ENCODE measurements around the gene EIPR1.
"Not testable (repeated sequence)": the region's sequence is repeated elsewhere in the genome, so short reads cannot be mapped to it uniquely, and the experiment has no call there.

EIPR1 gene

DNA sequence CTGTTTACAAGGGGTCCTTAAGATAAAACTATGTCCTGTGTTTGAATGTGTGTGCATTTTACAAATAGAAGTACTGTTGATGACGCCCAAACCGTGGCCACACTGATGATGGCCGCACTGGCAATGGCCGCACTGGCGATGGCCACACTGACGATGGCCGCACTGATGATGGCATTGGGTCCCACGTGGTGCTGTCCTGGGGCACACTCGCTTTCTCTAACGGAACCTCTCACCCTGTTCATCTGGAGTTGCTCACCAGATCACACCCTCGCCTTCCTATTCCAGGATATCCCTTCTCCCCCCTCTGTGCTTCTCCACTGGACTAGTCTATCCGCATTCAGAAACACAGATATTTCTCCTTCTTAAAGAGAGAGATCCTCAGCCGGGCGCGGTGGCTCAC lies 192.4 kb downstream of the EIPR1 start:
- no peak for DNase-seq

DNA sequence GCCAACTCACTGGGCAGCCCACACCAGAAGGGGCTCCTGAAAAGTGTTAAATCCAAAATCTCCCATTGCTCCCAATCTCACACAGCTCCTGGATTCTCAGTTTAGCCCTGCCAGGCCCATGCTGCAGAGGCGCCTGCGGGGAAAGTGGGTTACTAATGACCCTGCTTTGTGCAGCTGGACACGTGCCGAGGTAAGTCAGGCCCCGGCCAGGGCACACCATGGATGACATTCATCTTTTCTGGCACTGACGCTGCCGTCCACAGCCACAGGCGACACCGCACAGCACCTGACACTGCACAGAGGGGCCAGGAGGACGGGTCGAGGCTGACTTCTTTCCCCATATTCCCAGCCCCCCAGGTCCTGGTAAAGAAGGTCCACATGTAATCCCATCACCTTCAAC lies 193.5 kb downstream of the EIPR1 start:
- DNase-seq: no peak

DNA sequence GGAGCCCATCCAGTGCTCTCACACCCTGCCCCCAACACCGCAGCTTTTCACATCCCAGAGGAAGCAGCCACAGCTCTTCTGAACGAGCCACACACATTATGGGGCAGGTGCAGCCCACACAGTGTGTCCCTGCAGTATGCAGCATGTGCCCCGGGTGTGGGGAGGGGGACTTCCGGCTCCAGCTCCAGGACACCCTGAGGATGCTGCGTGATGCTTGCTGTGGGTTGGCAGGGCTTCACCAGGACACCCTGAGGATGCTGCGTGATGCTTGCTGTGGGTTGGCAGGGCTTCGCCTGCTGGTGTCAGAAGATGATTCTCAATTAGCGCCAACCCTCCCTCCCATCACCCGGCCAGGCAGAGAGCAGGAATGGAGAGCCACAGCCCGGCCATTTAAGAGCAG lies 193.9 kb downstream of the EIPR1 start:
- DNase-seq: no peak

DNA sequence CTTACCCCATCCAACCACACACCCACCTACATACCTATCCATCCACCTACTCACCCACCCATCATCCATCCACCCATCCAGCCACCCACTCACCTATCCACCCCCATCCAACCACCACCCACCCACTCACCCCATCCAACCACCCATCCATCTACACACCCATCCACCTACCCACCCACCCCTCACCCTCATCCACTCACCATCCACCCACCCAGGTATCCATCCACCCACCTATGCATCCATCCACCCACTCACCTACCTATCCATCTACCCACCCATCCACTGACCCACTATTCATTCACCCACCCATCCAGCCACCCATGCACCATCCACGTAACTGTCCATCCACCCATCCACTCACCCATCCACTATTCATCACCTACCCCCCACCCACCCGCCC lies 194.8 kb downstream of the EIPR1 start:
- no peak for DNase-seq

DNA sequence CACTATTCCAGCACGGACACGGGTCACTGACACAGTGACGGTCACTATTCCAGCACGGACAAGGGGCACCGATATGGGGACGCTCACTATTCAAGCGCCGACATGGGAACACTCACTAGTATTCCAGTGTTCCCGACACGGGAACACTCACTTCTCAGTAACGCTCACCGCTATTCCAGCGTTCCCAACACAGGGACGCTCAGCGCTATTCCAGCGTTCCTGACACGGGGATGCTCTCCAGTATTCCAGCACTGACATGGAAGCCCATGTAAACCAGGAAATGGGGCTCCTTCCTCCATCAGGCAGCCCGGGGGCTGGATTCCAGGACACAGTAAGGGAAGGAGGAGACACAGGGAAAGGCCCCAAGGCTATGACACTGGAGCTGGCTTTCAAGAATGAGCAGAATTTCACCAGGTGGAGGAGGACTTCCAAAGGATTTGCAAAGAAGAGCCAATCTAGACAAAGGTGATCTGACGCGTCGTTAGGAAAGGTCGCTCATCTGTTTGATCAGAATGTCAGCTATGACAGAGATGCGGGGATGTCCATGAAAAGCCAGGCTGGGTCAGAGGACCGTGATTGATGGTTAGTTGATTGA lies 196.1 kb downstream of the EIPR1 start:
- no peak for DNase-seq

DNA sequence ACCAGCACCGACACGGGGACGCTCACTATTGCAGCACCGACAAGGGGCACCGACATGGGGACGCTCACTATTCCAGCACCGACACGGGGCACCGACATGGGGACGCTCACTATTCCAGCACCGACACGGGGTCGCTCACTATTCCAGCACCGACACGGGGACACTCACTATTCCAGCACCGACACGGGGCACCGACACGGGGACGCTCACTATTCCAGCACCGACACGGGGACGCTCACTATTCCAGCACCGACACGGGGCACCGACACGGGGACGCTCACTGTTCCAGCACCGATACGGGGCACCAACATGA lies 196.8 kb downstream of the EIPR1 start:
- not testable (repeated sequence) for DNase-seq

DNA sequence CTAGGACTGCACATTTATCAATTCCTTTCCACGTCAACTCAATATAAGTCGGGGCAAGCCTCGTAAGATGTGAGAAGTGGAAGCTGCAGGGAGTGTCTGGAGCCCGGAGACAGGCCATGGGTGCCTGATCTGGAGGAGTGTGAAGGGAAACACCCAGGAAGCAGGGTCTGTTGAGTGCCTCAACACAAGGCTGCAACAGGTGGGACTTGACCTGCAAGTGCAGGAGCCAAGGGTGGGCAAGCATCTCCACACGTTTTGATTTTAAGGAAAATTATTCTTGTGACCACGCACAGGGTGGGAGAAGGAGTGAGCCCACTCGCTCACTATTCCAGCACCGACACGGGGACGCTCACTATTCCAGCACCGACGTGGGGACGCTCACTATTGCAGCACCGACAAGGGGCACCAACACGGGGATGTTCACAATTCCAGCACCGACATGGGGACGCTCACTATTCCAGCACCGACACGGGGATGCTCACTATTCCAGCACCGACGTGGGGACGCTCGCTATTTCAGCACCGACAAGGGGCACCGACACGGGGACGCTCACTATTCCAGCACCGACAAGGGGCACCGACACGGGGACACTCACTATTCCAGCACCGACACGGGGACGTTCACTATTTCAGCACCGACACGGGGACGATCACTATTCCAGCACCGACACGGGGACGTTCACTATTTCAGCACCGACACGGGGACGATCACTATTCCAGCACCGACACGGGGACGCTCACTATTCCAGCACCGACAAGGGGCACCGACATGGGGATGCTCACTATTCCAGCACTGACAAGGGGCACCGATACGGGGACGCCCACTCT lies 197.3 kb downstream of the EIPR1 start:
- no peak for DNase-seq

DNA sequence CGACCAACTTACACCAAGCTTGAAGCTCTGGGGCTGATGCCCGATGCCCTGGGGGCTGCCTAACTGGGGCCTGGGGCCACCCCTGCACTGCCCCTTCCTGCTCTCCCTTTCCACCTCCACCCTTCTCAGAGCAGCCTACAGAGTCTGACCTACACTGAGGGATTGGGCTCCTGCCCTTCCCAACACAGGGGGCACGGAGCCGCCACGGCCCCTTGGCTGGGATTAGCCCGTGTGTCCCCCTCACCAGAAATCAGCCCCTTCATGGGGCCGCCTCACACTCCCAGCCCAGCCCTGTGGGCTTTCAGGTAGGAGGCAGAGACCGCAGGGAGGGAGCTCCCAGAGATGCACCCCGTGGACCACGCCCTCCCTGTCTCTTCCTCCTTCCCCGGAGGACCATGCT lies 198.0 kb downstream of the EIPR1 start:
- DNase-seq: no peak

DNA sequence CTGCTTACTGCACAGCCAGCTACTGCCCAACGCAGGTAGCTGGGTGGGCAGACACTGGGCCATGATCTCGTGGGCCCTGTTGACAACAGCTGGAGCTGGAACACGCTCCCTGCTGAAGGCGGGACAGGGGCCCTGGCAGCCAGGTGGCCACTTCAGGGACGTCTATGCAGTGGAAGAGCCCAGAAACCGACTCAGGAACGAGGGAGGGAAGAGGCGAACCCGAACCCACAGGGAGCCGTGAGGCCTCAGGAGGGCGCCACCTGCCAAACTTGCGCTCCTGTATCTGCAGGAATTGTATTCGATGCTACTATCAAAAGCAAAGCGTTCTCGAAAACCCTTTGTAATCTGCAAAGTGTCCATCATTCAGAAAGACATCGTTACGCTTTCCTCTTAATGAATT lies 198.4 kb downstream of the EIPR1 start:
- DNase-seq: no peak

DNA sequence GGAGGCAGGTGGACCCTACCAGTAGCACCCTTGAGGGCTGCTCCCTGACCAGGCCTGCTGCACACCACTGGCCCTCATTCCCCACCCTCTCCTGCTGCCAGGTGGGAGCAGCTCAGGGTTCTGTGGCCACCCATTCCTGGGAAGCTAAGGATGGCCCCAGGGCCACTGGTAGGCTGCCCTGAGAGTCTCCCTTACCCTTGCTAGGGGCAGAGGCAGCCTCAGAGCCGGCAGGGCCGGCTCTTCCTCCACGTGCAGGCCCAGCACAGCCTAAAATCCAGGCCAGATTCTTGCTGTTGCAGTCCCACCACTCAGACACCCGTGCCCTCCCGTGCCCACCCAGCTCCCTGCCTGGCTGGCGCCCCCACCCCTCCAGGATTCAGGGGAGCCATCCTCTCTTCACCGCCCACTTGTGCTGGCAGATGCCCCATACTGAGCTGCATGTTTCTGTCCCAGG lies 199.0 kb downstream of the EIPR1 start:
- DNase-seq: no peak

DNA sequence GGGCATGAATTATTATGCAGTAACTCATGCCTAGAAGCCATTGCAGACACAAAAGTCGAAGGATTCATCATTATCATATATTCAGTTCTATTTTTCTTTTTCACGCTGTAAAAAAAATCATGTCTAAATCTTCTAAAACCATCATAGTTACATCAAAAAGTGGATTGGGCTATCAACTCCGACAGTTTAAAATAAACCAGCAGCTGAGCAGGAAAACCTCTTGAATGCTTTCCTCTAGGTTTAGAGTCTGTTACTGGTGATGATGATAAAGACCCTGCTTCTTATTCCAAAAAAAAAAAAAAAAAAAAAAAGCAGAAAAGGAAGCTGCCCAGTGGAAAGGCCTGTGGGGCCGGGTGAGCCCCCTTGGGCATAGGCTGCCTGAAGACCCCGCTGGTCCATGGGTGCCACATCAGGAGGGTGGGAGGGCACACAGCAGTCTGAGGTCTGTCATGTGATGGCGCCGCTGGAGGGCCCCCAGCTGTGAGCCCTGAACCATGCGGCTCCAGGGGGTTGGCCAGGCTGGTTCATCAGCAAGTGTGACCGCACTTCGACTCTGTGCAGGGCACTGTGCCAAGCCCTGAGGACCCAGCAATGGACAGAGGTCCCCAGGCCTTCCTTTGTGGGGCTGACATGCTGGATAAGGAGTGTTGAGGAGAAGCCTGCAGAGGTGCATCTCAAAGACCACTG lies 199.6 kb downstream of the EIPR1 start:
- DNase-seq: no peak

DNA sequence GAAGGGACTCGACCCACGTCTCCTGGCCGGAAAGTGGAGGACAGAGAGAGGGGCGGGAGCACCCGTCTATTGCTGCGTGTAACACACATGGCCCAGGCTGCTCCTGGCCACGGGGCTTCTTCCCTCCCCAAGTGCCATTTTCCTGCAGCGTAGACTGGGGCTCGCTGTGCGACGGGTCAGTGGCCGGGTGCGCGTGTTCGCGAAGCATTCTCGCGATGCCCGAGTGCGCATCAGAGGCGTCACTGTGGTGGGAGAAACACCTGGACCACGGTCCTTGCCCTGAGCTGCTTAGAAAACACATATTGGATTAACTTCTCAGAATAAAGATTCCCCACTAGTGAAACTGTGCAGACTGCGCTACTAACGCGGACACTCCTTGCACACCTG lies 200.8 kb downstream of the EIPR1 start:
- no peak for DNase-seq

DNA sequence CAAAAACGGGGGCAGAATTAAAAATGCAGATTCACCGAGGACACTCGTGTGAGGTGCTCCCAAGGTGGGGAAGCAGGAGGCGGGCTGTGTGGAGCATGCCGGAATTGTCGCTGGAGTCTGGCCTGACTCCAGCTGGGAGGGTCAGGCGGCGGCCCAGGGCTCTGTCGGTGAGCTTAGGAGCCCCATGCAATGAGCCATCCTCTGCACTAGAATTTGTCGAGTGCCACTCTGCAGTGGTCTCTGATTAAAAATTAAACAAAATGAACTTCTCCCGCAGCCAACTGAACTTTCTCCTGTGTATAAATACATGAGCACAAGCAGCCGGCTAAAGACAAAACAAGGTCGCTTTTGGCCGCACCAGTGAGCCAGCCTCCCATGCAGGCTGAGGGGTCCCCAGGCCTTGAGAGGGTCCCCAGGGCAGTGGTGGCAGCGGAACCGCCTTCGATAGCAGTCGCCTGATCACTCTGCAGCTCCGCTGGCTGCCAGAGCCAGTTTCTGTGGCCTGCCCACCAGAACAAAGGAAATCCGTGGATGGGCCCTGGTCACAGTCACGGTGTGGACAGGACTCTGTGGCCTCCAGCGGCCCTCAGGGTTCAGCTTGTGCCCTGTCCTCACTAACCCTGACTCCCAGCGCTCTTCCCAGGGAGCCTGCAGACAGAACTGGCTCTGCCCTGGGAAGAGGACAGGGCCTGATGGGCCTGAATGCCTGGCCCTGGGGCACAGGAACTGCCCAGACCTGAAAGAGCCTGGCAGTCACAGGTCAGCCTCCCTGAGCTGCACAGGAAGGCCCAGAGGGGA lies 201.3 kb downstream of the EIPR1 start:
- DNase-seq: no peak

DNA sequence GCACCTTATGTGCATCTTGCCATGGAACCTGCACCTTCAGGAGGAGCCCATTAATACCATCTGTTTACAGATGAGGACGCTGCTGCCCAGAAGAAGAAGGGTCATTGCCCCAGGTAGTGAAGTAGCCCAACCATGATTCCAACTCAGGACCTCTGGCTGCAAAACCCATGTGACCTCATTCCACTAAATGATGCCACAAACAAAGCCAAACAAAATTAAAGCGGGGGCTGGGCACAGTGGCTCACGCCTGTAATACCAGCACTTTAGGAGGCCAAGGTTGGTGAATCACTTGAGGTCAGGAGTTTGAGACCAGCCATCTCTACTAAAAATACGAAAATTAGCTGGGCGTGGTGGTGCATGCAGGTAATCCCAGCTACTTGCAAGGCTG lies 202.1 kb downstream of the EIPR1 start:
- no peak for DNase-seq

DNA sequence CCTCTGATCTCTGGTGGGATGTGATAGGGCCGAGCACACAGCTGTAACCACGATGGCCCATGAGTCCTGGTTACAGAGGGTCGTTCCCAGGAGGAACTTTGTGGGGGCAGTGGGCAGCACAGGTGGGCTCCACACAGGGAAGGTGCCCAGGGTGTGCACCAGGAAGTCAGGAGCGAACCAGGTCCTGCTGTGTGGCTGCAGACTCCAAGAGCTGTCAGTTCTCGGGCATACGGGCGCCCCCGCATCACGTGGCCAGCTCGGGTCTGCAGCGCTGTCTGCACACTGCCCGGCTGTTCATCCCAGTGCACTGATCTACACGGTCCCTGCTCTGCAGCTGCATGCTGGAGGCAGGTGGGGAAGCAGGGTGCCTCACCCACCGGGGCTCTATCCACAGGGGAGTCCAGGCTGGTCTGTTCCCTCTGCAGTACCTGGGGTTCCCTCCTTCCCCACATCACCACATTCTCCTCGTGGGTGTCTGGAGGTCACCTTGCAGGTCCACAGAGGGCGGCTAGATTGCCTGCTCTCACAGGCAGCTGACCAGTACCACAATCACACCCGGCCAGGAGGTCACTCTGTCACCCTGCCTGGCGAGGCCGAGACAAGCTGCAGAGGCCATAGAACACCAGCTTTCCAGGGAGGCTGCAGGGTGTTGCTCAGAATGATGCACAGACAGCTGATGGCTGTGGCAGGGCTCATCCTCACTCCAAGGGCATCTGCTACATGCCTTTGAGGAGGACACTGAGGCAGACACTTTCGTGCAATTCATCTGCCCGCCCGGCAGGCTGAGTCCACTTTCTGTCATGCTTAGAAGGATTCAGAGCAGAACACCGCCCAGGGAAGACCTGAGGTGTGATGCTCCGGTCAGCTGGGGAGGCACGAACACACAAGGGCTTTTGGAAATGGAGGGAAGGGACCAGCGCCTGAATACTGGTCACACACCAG lies 202.7 kb downstream of the EIPR1 start:
- DNase-seq: no peak

DNA sequence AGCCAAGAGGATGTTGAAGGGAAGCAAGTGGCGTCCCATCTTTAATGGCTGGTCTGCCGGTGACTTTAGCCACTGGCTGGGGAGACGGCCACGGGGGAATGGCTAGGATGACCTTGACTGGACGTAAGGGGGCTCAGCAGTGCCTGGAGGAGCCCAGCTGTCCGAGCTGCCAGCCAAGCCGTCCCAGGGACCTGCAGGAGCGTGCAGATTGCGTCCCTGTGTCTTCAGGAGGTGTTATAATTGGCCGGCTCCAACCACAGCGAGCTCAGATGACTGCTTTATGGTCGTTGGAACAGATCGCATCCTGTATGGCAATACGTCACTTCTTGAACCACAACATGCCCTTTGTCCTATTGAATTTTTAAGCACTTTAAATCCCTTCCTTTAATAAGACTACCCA lies 204.6 kb downstream of the EIPR1 start:
- DNase-seq: no peak

DNA sequence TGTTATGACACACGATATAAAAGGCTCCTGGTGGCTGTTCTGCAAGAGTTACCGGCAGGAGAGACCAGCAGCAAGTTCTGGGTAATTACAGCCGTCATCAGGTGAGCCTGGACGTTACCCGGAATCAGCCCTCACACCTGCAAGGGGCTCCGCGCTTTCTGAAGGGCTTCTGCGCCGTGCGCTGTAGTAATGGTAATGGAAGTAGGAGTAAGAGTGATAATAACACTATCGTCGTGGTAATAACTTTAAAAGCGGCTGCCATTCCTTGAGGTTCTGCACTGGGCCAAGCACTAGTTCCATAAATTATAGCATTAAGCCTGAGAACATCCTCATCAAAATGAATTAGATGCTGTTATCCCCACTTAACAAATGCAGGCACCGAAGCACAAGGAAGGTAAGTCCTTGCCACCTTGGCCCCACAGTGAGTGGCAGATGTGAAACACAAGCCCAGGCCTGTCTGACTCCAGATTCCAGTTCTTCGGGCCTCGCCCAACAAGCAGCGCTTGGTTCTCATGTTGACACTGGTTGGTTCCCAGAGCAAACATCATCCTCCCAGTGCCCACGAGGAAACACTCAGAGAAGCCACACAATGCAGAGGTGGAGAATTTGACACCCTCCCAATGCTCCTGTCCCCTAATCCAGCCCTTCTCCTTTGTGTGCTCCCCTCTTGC lies 205.2 kb downstream of the EIPR1 start:
- no peak for DNase-seq

DNA sequence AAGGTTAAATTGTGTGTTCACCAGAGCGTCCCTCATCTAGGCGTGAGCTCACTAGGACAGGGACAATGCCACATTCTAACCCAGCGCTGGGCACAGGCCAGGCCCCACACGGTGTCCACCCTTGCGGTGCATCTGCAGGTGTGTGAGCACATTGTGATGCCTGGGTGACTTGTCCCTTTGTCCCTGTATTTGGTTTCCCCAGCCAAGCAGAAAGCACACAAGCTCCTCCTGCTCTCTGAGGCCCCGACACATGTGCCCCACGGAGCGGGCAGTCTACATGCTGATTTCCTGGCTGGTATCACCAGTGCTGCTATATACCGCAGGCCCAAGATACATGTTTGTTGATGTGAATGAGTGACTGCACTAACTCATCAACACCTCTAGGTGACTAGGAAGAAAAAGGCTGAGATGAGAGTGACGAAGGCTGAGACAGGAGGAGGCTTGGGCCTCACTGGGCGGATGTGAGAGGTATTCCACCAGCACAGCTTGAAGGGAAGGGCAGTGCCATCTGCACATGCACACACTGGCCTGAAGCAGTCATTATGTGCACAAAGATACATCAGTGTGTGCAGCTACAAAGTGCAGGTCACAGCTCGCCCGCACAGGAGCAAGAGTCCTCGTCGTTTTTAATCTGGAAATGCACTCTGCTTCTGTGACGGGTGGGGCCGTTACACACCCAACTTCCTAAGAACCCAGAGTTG lies 205.9 kb downstream of the EIPR1 start:
- no peak for DNase-seq

DNA sequence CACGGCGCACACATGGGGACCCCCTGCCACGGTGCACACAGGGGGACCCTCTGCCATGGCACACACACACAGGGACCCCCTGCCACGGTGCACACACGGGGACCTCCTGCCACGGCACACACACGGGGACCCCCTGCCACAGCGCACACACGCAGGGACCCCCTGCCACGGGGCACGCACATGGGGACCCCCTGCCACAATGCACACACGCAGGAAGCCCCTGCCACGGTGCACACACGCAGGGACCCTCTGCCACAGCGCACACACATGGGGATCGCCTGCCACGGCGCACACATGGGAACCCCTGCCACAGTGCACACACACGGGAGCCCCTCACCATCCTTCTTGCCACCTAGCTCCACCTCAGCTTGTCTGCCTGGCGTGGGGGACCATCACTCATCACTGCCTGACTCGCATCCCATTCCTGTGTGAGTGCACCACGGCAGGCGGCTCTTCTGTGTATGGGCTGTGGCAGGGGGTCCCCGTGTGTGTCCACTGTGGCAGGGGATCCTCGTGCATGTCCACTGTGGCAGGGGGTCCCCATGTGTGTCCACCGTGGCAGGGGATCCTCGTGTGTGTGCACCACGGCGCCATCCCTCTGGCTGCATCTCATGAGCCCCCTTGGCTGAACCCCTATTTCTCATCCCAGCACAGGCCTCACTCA lies 206.7 kb downstream of the EIPR1 start:
- no peak for DNase-seq

DNA sequence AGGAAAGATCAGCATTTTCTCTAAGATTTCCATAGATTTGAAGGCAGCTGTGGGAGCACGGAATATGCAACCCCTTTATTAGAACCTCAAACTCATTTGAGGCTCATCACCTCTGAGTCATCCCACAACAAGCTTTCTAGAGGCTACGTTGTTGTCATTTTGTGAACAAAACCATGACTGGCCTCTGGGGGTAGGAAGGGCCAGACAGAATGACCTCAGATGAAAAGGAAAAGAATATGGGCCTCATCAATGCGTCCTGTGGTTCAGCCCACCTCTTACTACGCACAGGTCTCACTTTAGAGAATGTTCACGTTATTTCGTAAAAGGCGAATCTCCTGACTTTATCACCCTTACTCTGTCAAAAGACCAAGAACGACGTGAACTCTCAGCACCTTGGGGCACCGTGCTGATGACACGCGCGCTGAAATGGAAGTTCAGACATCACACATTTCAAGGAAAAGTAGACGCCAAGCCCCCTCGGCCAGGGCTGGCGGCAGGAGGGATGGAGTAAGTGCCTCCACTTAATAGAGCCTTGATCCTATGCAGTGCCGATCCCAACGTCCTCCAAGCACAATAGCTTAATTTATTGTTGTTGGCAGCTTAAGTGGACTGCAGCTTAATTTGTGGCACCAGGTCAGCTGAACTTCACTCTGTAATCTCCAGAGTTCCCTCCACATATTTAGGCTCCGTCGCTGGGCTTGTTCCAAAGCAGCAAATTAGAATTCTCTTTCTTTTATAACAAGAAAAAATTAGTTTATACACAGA lies 208.3 kb downstream of the EIPR1 start:
- DNase-seq: no peak
